ENCODE results near the gene FAM32A.

- TF ChIP-seq, protein P1, sequence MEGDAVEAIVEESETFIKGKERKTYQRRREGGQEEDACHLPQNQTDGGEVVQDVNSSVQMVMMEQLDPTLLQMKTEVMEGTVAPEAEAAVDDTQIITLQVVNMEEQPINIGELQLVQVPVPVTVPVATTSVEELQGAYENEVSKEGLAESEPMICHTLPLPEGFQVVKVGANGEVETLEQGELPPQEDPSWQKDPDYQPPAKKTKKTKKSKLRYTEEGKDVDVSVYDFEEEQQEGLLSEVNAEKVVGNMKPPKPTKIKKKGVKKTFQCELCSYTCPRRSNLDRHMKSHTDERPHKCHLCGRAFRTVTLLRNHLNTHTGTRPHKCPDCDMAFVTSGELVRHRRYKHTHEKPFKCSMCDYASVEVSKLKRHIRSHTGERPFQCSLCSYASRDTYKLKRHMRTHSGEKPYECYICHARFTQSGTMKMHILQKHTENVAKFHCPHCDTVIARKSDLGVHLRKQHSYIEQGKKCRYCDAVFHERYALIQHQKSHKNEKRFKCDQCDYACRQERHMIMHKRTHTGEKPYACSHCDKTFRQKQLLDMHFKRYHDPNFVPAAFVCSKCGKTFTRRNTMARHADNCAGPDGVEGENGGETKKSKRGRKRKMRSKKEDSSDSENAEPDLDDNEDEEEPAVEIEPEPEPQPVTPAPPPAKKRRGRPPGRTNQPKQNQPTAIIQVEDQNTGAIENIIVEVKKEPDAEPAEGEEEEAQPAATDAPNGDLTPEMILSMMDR (IDR thresholded peaks at IDR 0.05): no peak
- TF ChIP-seq POLR2A (IDR thresholded peaks at IDR 0.05): no peak
Measured at GRCh38 chr19:16222806-16223205, 37.6 kb downstream of the FAM32A start.

All from upper lobe of left lung (tissue), 4 donors.